ENCODE data around the gene RAD9B. TPM values are rescaled to one million over a fixed set of nuclear protein-coding genes. Genes with fewer than 3 reads are reported as not detected.
"Not testable (repeated sequence)": the region's sequence is repeated elsewhere in the genome, so short reads cannot be mapped to it uniquely, and the experiment has no call there.

RAD9B gene
- total RNA-seq, 2 experiments from 2014 or later = 0.31 to 0.63 TPM

DNA sequence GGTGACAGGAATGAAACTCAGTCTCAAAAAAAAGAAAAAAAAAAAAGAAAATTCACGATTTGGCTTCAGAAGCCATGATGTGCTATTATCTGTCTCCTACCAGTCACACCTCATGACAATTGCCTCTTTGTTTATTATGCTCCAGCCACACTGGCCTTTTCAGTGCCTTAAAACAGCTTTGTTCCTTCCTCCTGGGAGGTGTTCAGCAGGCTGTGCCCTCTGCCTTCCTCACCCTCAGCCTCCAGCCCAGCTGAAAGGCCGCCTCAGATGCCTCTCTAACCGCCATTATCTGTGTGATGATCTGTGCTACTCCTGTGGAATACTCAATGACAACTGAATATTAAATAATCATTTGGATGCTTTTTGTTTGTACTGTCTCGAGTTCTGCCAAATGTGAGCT, 43.4 kb upstream of the RAD9B start:
- Histone ChIP-seq H3K4me1 (ENCODE audit: insufficient read depth, low read length) (no peaks in the 10 kb centered on the region), H3K27me3 (ENCODE audit: control insufficient read depth in 1 of 2, insufficient read depth in 2 of 2, low read length in 2 of 2) (no peaks in the 10 kb centered on the region), H3K36me3 (ENCODE audit: insufficient read depth, low read length) (peaks cover 44% of the 10 kb centered on the region), H3K4me3 (ENCODE audit: low read length) (no peak overlapping the region), H3K9me3 (ENCODE audit: control insufficient read depth in 1 of 2, insufficient read depth in 1 of 2, low read length in 2 of 2) (no peaks in the 10 kb centered on the region), H3K27ac (ENCODE audit: low read depth in 1 of 2, low read length in 2 of 2) (no peak overlapping the region)
- POLR2A ChIA-PET = interaction anchor here (1.4 to 2.1 kb wide), 2 partner anchors 9 to 10 kb away, joined by 5 to 9 read pairs; partner anchors contain the start of genes ARPC3, FAM216A and GPN3
- no peak overlapping the region for H3K27ac Mint-ChIP-seq
- CTCF ChIA-PET = interaction anchor here (0.7 to 3.5 kb wide), 3 partner anchors 9 to 1030 kb away, joined by 3 to 13 read pairs (median 12); partner anchors contain the start of genes ARPC3, FAM216A and GPN3
- intact Hi-C loops (cut with DNase I, micrococcal nuclease) = no loop called here
- peaks cover 8% of the 10 kb centered on the region for H3K4me1 Mint-ChIP-seq (ENCODE audit: low read depth)
- no peaks in the 10 kb centered on the region for H3K27me3 Mint-ChIP-seq
- DNase-seq = no peak
- H3K4me3 Mint-ChIP-seq = no peak overlapping the region
- TF ChIP-seq, protein P1, sequence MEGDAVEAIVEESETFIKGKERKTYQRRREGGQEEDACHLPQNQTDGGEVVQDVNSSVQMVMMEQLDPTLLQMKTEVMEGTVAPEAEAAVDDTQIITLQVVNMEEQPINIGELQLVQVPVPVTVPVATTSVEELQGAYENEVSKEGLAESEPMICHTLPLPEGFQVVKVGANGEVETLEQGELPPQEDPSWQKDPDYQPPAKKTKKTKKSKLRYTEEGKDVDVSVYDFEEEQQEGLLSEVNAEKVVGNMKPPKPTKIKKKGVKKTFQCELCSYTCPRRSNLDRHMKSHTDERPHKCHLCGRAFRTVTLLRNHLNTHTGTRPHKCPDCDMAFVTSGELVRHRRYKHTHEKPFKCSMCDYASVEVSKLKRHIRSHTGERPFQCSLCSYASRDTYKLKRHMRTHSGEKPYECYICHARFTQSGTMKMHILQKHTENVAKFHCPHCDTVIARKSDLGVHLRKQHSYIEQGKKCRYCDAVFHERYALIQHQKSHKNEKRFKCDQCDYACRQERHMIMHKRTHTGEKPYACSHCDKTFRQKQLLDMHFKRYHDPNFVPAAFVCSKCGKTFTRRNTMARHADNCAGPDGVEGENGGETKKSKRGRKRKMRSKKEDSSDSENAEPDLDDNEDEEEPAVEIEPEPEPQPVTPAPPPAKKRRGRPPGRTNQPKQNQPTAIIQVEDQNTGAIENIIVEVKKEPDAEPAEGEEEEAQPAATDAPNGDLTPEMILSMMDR (IDR thresholded peaks at IDR 0.05) = no peak
- H3K36me3 Mint-ChIP-seq (ENCODE audit: low read depth) = peaks cover 60% of the 10 kb centered on the region
- ATAC-seq (ENCODE audit: poor library complexity) = no peak
- no peaks in the 10 kb centered on the region for H3K9me3 Mint-ChIP-seq

DNA sequence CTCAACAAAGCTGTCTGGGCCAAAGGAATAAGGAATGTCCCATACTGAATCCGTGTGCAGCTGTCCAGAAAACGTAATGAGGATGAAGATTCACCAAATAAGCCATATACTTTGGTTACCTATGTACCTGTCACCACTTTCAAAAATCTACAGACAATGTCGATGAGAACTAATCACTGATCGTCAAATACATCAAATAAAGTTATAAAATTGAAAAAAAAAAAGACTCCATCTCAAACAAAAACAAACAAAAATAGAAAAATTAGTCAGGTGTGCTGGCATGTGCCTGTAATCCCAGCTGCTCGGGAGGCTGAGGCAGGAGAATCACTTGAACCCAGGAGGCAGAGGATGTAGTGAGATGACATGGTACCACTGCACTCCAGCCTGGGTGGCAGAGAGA, 40.9 kb upstream of the RAD9B start:
- H3K9me3 ChIP-seq (ENCODE audit: control insufficient read depth in 1 of 2, insufficient read depth in 1 of 2, low read length in 2 of 2); H3K9me3 Mint-ChIP-seq; intact Hi-C loops (cut with DNase I, micrococcal nuclease); ATAC-seq (ENCODE audit: poor library complexity); POLR2A ChIA-PET; H3K4me1 ChIP-seq (ENCODE audit: insufficient read depth, low read length); H3K27ac Mint-ChIP-seq; H3K27me3 Mint-ChIP-seq; DNase-seq; H3K27me3 ChIP-seq (ENCODE audit: control insufficient read depth in 1 of 2, insufficient read depth in 2 of 2, low read length in 2 of 2); H3K4me3 Mint-ChIP-seq; H3K27ac ChIP-seq (ENCODE audit: low read depth in 1 of 2, low read length in 2 of 2); H3K4me3 ChIP-seq (ENCODE audit: low read length): not testable (repeated sequence)
- H3K4me1 Mint-ChIP-seq (ENCODE audit: low read depth) = peaks cover 14% of the 10 kb centered on the region
- CTCF ChIA-PET = interaction anchor here (2.4 kb wide), 1 partner anchor 11 kb away, joined by 7 read pairs; the partner anchor contains the start of gene ARPC3
- H3K36me3 Mint-ChIP-seq (ENCODE audit: low read depth) = peaks cover 61% of the 10 kb centered on the region
- peaks cover 46% of the 10 kb centered on the region for H3K36me3 ChIP-seq (ENCODE audit: insufficient read depth, low read length)

DNA sequence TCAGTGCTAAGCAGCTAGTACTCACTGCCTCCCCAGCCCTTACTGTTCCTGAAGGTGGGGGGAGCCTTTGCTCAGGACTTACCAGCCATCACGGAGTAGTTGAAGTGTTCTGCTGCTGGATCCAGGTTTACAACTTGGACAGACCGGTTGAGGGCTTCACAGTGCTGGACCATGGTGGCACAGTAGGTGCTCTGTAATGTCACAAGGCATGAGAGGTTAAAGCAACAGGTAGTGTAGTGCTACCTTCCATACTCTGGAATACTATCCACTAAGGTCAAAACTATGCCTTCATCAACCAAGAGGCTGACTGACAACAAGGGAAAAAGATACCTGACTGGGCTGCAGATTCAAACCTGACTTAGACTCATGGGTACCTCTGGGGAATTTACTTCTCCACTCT, 37.1 kb upstream of the RAD9B start:
- Mint-ChIP-seq H3K4me3 (no peak overlapping the region), H3K9me3 (no peaks in the 10 kb centered on the region), H3K27me3 (no peaks in the 10 kb centered on the region), H3K4me1 (ENCODE audit: low read depth) (peaks cover 37% of the 10 kb centered on the region), H3K36me3 (ENCODE audit: low read depth) (peaks cover 45% of the 10 kb centered on the region), H3K27ac (no peak overlapping the region)
- H3K4me1 ChIP-seq (ENCODE audit: insufficient read depth, low read length) = peaks cover 28% of the 10 kb centered on the region
- no peaks in the 10 kb centered on the region for H3K9me3 ChIP-seq (ENCODE audit: control insufficient read depth in 1 of 2, insufficient read depth in 1 of 2, low read length in 2 of 2)
- TF ChIP-seq, protein P1 (IDR thresholded peaks at IDR 0.05) = no peak
- H3K36me3 ChIP-seq (ENCODE audit: insufficient read depth, low read length) = peaks cover 27% of the 10 kb centered on the region
- no peak overlapping the region for H3K4me3 ChIP-seq (ENCODE audit: low read length)
- H3K27me3 ChIP-seq (ENCODE audit: control insufficient read depth in 1 of 2, insufficient read depth in 2 of 2, low read length in 2 of 2) = no peaks in the 10 kb centered on the region
- POLR2A ChIA-PET = interaction anchor here (2.1 kb wide), 1 partner anchor 15 kb away, joined by 5 read pairs; the partner anchor contains the start of gene ARPC3
- intact Hi-C loops (cut with DNase I, micrococcal nuclease) = no loop called here
- no peak overlapping the region for H3K27ac ChIP-seq (ENCODE audit: low read depth in 1 of 2, low read length in 2 of 2)
- DNase-seq (no peak), ATAC-seq (ENCODE audit: poor library complexity) (no peak)
- CTCF ChIA-PET = interaction anchor here (5.4 to 7.4 kb wide), 2 partner anchors 14 to 136 kb away, joined by 49 to 98 read pairs; partner anchors contain the start of gene ARPC3

DNA sequence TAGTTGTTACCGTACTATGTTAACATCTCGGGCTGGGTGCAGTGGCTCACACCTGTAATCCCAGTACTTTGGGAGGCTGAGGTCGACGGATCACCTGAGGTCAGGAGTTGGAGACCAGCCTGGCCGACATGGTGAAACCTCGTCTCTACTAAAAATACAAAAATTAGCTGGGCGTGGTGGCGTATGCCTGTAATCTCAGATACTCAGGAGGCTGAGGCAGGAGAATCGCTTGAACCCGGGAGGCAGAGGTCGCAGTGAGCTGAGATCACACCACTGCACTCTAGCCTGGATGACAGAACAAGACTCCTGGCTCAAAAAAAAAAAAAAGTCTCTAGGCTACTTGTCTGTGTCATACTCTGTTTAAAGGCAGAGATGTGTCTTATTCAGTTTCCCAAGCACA, 36.4 kb upstream of the RAD9B start:
- Mint-ChIP-seq H3K4me1 (ENCODE audit: low read depth) (peaks cover 37% of the 10 kb centered on the region), H3K36me3 (ENCODE audit: low read depth) (peaks cover 40% of the 10 kb centered on the region)
- H3K4me3 Mint-ChIP-seq; DNase-seq; H3K4me3 ChIP-seq (ENCODE audit: low read length); H3K9me3 ChIP-seq (ENCODE audit: control insufficient read depth in 1 of 2, insufficient read depth in 1 of 2, low read length in 2 of 2); H3K27ac Mint-ChIP-seq; H3K27me3 ChIP-seq (ENCODE audit: control insufficient read depth in 1 of 2, insufficient read depth in 2 of 2, low read length in 2 of 2); H3K9me3 Mint-ChIP-seq; H3K27ac ChIP-seq (ENCODE audit: low read depth in 1 of 2, low read length in 2 of 2); ATAC-seq (ENCODE audit: poor library complexity); H3K27me3 Mint-ChIP-seq: not testable (repeated sequence)
- intact Hi-C loops (cut with DNase I, micrococcal nuclease) = loop anchor here in 1 of 2 experiments (1.0 kb wide), 1 partner anchor 14 kb away; no protein-coding TSS in a partner anchor
- Histone ChIP-seq H3K4me1 (ENCODE audit: insufficient read depth, low read length) (peaks cover 29% of the 10 kb centered on the region), H3K36me3 (ENCODE audit: insufficient read depth, low read length) (peaks cover 21% of the 10 kb centered on the region)
- POLR2A ChIA-PET = interaction anchor here (4.4 to 4.9 kb wide), 2 partner anchors 16 to 35 kb away, joined by 115 to 117 read pairs; partner anchors contain the start of genes ARPC3, RAD9B and VPS29
- CTCF ChIA-PET = interaction anchor here (5.4 to 7.4 kb wide), 2 partner anchors 15 to 135 kb away, joined by 49 to 98 read pairs; partner anchors contain the start of gene ARPC3

Data from CD4-positive, alpha-beta T cell (primary cell).